AG09319 (cell line): ENCODE measurements around the gene PTPRF.

ENCODE experiments used
- DNase-seq: peaks from one replicate; pipeline ENCODE4 v3.0.0-alpha.2; 2010; ENCODE audit warnings: low read depth; ENCODE audit errors: extremely low read depth
- CTCF ChIP-seq: IDR thresholded peaks from 2 replicates; pipeline ENCODE4 v1.5.1; 2011; ENCODE audit warnings: low read depth, mild to moderate bottlenecking, inconsistent platforms, low read length, moderate library complexity

PTPRF gene

GRCh38 chr1:43610339-43610738 is 79.7 kb downstream of the PTPRF start:
- DNase-seq = no peak
- no peak for TF ChIP-seq CTCF

- DNase-seq = no peak
- TF ChIP-seq CTCF = no peak
These were observed 81.3 kb downstream of the PTPRF start for GRCh38 chr1:43611950-43612349.

GRCh38 chr1:43612406-43612805 is 81.7 kb downstream of the PTPRF start:
- no peak for TF ChIP-seq CTCF
- no peak for DNase-seq

GRCh38 chr1:43613075-43613942 is 82.6 kb downstream of the PTPRF start:
- TF ChIP-seq CTCF = no peak
- no peak for DNase-seq

- TF ChIP-seq CTCF = no peak
- no peak for DNase-seq
These were observed 83.5 kb downstream of the PTPRF start for GRCh38 chr1:43614211-43614610.

GRCh38 chr1:43614891-43615290 is 84.2 kb downstream of the PTPRF start:
- no peak for DNase-seq
- TF ChIP-seq CTCF = no peak

- DNase-seq = no peak
- no peak for TF ChIP-seq CTCF
These were observed 85.7 kb downstream of the PTPRF start for GRCh38 chr1:43616383-43616782.
